ENCODE measurements around the gene UBIAD1.

The UBIAD1 gene

GRCh38 chr1:11314959-11315358 lies 42.0 kb downstream of the UBIAD1 start:
- no peak for DNase-seq

- no peak for DNase-seq
Measured at GRCh38 chr1:11316701-11317100, 43.7 kb downstream of the UBIAD1 start.

- DNase-seq: no peak
Measured at GRCh38 chr1:11318982-11319381, 46.0 kb downstream of the UBIAD1 start.

GRCh38 chr1:11320153-11320936 lies 47.3 kb downstream of the UBIAD1 start:
- DNase-seq: peak; percentile 7

- no peak for DNase-seq
Measured at GRCh38 chr1:11321656-11322491, 48.9 kb downstream of the UBIAD1 start.

GRCh38 chr1:11324567-11325165 lies 51.7 kb downstream of the UBIAD1 start:
- DNase-seq: no peak

GRCh38 chr1:11326070-11326469 lies 53.1 kb downstream of the UBIAD1 start:
- DNase-seq: no peak

GRCh38 chr1:11328444-11328843 lies 55.4 kb downstream of the UBIAD1 start:
- DNase-seq: no peak

- DNase-seq: no peak
Measured at GRCh38 chr1:11330411-11330810, 57.4 kb downstream of the UBIAD1 start.

GRCh38 chr1:11331036-11331944 lies 58.3 kb downstream of the UBIAD1 start:
- DNase-seq: no peak

- DNase-seq: no peak
Measured at GRCh38 chr1:11331945-11332546, 59.0 kb downstream of the UBIAD1 start.

GRCh38 chr1:11333631-11334030 lies 60.6 kb downstream of the UBIAD1 start:
- DNase-seq: no peak

- no peak for DNase-seq
Measured at GRCh38 chr1:11334261-11334804, 61.3 kb downstream of the UBIAD1 start.

GRCh38 chr1:11334821-11335220 lies 61.8 kb downstream of the UBIAD1 start:
- DNase-seq: no peak

GRCh38 chr1:11335417-11336056 lies 62.5 kb downstream of the UBIAD1 start:
- DNase-seq: no peak

GRCh38 chr1:11337580-11338073 lies 64.6 kb downstream of the UBIAD1 start:
- DNase-seq: peak; percentile 69

All from suppressor macrophage treated with lipopolysaccharide for 4 hours (primary cell).